ENCODE measurements around the gene TENM4.

Gene TENM4

DNA sequence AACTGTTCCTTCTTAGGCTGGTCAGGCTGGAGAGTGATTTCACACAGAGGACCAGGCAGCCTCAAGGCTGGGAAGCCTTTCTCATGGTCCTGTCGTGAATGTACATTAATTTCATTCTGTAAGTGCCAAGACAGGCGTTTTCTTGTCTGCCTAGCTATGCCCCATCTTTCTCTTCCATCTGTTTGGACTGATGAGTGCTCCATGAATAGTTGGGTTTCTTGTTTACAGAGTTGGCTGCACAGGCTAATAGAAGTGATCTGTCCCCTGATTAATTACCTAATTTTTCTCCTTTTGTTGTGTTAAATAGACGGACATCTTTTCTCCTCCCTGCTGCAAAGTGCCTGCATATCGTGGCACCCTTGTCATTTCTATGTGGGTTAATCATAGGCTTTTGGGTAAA is 730.4 kb downstream of the TENM4 start:
- no peak for DNase-seq (ENCODE audit: low read depth in 3 of 3)

DNA sequence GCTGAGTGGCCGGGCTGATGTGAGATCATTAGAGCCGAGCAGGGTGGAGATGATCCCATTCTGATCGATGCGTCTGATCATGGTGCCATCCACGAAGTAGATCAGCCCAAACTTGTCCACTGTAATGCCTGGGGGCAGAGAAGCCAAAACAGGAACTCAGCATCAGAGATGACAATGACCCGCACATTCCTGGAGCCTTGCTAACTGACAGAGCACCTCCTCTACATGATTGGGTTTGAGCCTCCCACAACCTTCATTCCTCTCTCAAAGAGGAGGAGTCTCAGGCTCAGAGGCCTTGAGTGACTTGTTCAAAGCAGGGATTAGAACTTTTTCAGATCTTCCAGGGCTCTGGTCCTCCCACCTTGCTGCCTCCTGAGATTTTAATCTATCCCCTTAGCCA is 732.4 kb downstream of the TENM4 start:
- DNase-seq (ENCODE audit: low read depth in 3 of 3), result no peak

DNA sequence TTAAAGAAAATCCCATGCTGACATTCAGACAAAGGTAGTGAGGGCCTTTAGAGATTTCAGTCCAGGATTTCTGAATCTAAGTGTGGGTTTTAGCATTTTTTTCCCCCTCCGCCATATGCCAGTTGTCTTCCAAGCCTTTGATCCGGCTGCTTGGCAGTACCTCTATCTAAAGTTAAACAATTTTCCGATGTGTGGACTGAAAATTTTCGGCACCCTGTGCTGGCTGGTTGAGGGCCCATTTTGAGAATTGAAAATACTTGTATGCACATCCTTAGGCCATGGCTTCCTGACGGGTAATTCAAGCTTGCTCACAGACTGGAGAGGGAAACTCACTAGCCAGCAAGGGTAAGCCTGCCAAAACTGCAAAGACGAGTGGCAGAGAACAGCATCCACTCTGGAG is 734.3 kb downstream of the TENM4 start:
- DNase-seq (ENCODE audit: low read depth in 3 of 3), result no peak

DNA sequence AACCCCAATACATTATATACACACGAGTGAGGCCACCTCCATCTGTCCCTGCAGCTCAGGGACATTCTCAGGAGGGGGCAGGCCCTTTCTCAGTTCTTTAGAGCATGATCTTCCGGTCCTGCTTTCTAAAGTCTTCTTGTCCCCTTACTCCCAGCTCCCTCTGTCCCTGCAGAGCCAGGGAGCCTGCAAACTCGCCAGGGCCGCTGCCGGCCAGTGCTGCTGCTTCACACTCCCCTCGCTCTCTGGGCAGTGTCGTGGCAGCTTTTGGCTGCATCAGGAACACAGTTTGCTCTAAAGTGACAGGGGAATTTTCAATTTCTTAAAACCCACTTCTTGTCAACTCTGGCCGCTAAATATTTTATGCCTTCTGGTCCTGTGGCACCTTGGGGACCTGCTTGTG is 736.0 kb downstream of the TENM4 start:
- no peak for DNase-seq (ENCODE audit: low read depth in 3 of 3)

DNA sequence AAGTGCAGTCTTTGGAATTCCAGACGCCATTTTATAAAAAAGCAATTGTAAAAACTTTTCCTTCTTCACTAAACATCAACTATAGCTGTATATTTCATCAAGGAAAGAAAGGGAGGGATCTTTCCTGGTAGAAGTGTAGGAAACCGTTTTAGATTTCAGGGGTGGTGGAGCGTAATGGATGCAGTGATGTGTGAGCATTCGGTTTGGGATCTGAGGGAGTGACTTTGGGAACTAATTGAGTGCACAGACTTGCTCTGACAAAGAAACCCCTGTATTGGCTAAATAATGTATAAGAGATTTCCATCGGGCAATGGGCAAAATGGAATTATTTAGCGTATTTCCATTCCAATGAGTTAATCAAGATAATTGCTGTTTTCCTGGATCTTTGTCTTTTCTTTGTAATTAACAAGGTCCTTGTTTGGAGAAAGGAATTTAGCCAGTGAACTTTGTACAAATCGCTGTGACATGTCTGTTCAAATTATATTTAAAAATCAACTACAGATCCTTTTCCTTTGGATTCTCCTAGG is 741.2 kb downstream of the TENM4 start:
- DNase-seq (ENCODE audit: low read depth in 3 of 3), result no peak

DNA sequence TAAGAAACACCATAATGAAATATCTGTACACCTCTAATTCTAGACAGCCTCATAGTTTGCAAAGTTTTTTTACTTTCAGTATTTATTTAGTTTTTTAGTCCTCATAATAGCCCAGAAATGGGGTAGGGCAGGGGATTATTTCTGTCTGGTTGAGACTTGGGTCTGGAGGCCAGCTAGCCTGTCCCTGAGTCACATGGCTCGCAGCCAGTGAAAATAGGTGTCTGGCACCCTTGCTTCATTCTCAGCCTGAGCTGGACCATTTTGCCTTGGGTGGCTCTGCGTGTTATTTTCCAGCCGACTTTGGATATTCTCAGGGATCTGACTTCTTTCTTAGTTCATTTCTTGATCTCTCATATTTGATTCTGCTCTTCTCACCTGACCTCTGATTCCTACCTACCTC is 742.2 kb downstream of the TENM4 start:
- DNase-seq (ENCODE audit: low read depth in 3 of 3), result no peak

DNA sequence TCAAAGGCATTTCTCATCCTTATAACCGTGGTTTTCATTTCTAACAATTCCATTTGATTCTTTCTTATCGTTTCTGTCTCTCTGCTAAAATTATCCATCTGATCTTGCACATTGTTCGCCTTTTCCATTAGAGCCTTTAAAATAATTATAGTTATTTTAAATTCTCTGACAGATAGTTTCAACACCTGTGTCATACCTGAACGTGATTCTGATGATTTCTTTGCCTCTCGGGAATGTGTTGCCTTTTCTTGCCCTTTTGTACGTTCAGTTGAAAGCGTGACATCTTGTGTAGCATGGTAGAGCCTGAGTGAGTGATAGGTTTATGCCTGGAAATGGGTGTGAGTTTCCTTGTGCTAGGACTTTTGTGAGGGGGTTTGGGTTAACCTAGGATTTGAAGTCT is 744.7 kb downstream of the TENM4 start:
- no peak for DNase-seq (ENCODE audit: low read depth in 3 of 3)

DNA sequence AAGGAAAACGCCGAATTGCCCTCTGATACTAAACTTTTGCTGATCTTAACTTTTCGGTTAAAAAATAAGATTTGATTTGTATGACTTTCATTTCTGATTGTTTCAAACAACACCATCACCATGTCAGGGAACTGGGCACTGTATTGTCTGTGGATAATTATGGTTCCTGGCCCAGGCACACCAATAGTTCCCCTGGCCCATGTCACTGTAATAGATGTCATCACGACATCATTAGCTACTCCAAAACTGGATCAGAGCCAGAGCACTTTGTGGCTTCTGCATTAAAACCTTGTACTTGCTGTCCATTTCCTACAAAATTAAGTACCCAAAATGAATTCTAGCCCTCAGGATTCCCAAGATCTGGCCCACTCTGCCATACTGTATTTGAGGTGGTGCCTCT is 746.7 kb downstream of the TENM4 start:
- no peak for DNase-seq (ENCODE audit: low read depth in 3 of 3)

DNA sequence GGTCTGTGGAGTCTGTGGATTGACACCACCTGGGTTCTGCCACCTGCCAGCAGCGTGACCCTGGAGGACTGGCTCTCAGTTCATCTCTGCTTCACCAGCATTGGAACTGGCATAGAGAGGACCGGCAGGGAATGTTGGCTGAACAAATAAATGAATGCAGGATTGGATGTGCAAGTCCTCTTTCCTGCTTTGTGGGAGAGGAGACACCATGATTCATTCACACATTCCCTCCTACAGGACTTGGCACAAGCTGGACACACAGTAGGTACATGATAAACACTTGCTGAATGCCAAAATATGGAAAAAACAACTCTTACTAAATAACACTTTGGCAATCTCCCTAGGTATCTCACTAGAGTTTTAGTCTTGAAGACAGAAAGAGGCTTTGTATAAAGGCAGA is 749.6 kb downstream of the TENM4 start:
- no peak for DNase-seq (ENCODE audit: low read depth in 3 of 3)

DNA sequence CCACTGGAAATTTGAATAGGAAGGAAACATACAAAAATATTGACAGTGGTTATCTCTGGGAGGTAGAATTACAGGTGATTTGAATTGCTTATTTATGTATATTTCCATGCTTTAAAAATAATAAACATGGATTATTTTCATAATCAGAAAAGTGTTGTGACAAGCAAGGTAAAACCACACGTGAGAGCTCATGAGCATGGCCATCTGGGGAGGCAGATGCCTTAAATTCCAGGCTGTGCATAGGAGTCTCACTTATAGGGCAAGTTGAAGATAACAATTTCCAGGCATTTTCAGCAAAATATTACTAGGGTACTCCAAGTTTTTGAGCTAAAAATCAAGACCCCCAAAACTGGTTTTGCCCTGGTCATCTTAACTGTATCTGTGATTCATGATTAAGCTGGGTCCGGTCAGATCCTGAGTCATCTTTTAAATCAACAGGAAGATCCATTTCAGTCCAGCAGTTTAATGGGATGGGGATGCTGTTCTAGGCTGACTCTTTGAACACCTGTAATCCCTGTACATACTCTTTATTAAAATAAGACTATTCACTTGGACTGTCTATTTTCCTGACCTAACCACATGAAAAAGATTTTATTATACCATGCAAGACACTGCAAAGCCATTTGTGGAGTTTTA is 750.4 kb downstream of the TENM4 start:
- DNase-seq (ENCODE audit: low read depth in 3 of 3), result no peak

DNA sequence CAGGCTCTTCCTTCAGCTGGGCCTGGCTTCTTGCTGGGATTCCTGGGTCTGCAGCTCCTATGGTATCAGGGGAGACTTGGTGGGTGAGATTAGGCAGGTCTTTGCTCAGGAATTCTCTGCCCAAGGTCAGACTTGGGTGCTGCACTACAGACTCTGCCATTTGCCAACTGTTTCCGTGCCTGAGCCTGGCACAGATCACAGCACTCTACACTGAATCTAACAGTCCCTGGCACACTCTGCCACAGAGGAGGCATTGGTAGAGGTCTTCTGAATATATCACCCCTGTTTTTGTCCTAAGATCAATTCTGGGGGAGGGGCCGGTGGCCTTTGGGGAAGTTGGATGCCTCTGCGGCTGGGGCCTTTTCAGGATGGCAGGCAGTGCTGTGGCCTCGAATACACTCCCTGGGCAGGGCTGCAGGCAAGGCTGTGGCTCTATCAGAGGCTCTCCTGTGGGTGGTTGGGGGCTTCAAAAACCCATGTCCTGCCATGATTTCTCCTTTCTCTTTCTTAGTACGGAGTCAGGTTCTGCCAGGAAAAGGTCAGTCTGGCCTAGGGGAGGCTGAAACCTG is 751.2 kb downstream of the TENM4 start:
- DNase-seq (ENCODE audit: low read depth in 3 of 3), result no peak

DNA sequence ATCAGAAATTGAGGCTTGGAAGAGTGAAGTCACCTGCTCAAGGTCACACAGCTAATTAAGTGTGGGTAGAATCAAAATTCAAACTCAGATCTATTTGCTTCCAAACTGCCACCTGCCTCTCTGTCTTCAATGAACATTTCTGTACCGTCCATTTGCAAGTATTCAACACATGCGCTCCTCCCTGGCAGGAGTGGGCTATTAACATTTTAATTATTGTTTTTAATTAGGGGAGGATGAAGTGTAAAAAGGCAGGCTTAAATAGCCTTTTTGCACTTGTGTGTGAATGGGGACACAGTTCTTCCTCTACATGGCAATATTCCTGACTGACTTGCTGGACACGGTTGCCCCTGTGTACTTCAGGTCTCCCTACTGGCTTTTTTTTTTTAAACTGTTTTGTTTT is 751.7 kb downstream of the TENM4 start:
- DNase-seq (ENCODE audit: low read depth in 3 of 3), result no peak

DNA sequence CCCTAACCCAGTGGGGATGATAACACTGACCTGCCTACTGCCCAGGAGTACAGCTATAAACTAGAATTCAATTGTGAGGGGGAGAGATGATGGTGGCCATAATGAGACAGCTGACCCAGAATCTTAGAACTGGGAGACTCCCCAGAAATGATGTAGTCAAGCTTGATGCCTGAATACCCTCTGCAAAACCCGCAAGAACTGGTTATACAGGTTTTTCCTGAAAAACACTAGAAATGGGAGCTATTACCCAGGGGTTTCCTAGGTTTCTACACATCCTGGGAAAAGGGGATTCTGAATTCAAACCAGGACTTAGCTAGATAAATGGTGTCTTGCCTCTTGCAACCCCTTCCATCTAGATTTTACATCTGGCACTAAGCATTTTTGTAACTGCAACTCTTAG is 752.4 kb downstream of the TENM4 start:
- no peak for DNase-seq (ENCODE audit: low read depth in 3 of 3)

DNA sequence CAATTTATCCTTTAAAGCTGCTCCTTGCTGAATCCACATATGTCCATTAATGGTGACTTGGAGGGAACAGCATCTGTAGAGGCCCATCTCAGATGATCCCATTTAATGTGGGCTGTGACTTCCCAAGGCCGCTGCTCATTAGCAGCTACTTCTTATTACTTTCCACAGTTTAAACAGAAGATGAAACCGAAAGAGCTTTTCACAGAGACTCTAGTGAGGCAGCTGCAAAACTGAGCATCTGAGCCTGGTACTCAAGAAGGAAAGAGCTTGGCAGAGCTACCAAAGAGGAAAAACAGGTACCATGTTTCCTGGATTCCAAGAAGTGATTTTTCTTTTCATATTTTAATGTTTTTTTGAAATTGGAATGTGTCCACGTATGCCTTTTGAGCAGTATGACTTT is 755.7 kb downstream of the TENM4 start:
- DNase-seq (ENCODE audit: low read depth in 3 of 3), result no peak

DNA sequence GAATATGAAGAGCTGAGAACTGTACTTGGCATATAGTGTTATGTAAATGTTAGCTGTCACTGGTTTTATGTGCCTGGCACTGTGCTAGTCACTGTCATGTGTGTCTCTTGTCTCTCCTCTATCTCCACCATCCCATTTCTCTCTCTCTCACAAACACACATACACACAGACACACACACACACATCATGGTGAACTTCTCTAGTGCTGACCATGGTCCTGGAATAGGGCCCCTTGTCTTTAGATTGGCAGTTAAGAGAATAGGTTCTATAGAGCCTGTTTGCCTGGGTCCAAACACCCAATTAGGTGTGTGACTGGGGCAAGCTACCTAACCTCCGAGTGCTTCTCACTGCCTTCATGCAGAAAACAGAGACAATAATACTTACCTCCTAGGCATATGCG is 756.5 kb downstream of the TENM4 start:
- no peak for DNase-seq (ENCODE audit: low read depth in 3 of 3)

DNA sequence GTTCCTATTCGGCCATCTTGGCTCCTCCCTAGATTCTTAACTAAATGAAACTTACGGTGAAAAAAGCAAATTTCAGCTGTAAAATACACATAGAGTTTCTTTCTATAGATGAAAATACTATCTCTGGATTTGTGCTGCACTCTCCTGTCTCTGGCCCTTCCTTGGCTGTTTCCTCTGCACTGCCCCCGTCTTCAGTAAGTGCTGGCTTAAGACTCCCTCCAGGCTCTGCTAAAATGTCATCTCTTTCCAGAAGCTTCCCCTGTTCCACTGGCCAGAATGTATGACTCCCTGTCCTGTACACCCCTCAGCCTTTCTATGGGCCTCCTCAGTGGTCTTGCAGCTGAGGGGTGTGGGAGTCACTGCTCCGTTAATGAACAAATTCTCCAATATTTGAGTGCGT is 757.1 kb downstream of the TENM4 start:
- no peak for DNase-seq (ENCODE audit: low read depth in 3 of 3)

DNA sequence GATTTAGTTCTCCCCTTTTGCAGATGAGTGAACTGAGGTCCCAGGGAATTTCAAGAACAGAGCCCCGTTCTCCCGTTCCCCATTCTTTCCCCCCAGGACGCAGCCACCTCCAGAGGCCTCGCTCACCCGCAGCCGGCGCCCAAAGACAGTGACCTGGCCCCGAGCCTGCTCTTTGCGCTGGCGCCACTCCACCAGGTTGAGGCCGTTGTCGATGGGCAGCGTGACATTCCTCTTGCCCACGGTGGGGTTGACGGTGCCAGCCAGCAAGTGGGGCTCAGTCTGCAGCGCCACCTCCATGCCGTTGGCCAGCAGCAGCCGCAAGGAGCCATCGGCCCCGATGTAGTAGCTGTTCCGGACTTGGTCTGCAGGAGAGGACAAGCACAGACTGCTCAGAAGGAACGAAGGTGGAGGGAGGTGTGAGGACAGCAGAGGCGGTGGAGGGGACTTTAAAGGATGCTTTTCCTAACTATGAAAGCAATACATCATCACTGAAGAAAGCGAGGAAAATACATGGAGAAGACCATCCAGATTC is 764.7 kb downstream of the TENM4 start:
- no peak for DNase-seq (ENCODE audit: low read depth in 3 of 3)

DNA sequence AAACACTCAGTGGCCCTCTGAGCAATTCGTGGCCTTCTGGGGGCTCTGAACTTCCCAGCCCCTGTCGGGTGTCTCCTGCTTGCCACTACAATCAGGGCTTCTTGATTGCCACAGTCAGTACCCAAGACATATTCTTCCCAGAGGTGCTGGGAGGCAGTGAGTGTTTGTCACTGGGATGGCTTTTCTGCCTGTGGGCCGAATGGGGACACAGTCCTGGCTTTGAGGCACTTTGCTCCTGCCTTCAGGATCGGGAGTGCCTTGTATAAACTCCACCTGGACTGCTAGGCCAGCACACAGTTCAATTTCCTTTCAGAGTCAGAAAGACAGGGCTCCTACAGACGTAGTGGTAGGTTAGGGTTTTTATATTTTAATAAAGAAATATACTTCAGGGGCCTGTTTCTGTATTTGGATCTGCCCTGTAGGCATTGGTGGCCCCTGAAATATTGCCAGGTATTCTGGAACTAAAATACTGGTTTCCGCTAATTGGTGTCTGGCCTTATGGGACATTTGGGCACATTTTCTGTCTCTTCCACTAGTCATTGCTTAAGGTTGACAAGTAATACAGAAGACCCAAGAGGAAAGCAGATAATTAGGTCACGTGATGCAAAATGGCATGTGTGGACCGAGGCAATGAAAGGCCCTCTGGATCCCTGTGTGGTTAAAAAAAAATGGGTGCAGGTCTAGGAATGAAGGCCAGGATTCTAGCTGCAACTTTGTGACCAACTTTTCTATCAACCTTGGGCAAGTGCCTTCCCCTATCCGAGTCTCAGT is 767.8 kb downstream of the TENM4 start:
- no peak for DNase-seq (ENCODE audit: low read depth in 3 of 3)

DNA sequence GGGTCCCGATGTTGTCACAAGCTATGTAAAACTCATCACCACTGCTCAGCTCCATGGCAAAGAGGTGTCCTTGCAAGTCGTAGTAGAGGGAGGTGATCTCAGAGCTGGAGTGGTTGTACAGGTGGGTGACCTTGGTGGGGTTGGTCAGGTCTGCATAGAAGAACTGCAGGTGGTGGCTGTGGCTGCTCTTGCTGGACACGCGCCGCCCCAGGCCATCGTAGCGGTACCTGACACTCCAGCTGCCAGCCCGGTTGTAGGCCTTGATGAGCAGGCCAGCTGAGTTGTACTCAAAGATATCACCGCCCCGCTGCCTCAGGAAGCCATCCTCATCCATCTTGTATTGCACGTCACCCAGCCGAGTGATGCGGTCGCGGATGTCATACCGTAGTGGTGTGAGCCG is 771.6 kb downstream of the TENM4 start:
- no peak for DNase-seq (ENCODE audit: low read depth in 3 of 3)

DNA sequence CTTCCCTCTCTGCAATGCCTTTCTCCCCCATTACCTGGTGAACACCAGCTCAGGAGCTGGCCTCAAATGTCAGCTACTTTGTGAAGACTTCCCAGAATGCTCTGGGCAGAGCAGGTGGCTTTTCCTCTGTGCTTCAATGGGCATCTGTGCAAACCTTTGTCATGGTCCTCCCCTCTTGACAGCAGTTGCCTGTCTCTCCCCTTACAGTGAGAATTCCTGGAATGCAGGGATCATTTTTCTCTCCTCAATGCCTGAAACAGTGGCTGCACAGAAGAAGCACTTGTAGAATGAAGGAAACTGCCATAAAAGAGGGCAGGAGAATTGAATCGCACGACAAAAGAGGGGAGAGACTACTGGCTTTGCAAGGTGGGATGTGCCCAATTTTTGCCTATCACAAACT is 773.4 kb downstream of the TENM4 start:
- DNase-seq (ENCODE audit: low read depth in 3 of 3), result no peak

DNA sequence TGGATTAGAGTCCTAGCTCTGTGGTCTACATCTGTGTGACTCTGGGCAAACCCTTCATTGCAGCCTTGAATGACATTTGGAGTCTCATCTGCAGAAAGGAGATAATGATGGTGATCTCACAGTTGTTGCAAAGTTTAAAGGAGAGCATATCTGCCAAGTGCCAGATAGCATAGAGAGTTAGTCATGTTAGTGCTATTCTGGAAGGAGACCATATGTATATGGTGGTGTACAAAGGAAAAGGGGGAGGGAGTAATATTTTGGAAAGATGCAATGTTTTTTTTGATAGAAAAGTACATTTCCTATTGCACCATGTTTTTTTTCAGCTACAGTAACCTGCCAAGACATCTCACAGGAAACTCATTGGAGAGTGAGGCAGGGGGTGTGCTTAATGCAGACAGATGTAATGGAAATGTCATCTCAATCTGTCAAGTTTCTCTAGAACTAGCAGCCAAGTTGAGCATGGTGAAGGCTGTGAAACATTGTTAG is 774.1 kb downstream of the TENM4 start:
- no peak for DNase-seq (ENCODE audit: low read depth in 3 of 3)

DNA sequence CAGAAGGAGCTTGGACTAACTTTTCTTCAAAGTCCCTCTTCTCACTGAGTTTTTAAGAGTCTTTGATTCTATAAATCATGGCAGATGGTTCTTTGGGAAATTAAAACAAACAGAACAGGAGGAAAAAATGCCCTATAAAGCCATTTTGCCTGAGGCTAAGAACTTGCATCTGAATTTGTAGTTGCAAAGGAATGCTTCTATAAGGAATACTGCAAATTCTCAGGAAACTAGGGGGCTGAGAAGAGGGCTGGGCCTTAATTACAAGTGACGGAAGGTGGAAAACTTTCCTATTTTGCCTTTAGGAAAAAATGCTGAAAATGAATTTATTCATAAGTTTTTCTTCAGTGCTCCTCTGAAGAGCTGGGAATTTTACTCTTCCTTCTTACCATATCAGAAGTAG is 776.2 kb downstream of the TENM4 start:
- DNase-seq (ENCODE audit: low read depth in 3 of 3), result no peak

DNA sequence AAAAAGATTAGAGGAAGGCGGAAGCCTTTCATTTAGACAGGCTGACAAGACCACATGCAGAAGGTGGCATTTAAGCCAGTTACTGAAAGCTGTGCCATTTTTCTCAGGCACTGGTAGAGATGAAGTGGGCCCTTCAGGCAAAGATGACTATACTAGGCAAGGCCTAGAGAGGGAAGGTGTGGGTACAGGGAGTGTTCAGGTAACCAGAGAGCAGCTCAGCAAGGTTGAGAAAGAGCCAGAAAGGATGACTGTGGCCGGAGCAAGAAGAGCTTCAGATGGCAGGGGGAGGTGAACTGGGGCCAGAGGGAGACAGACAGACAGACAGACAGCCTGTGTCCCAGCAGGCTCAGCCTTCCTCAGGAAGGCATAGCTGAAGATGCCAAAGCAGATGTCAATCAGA is 778.0 kb downstream of the TENM4 start:
- no peak for DNase-seq (ENCODE audit: low read depth in 3 of 3)

All from stimulated activated CD4-positive, alpha-beta T cell treated with anti-CD3 and anti-CD28 coated beads, TNF-alpha, amount 100 ng/mL, for 48 hours (primary cell).